Hematopoietic multipotent progenitor cell treated with erythropoietin and hydrocortisone succinate and interleukin-3 and kit ligand, for 15 days (in vitro differentiated cells): ENCODE data around the gene GMEB2.
"Not testable (repeated sequence)": the region's sequence is repeated elsewhere in the genome, so short reads cannot be mapped to it uniquely, and the experiment has no call there.

Experiments used
- DNase-seq: peaks from one replicate; pipeline ENCODE4 v3.0.0-alpha.2; 2015; ENCODE audit warnings: low spot score

GMEB2 gene

DNA sequence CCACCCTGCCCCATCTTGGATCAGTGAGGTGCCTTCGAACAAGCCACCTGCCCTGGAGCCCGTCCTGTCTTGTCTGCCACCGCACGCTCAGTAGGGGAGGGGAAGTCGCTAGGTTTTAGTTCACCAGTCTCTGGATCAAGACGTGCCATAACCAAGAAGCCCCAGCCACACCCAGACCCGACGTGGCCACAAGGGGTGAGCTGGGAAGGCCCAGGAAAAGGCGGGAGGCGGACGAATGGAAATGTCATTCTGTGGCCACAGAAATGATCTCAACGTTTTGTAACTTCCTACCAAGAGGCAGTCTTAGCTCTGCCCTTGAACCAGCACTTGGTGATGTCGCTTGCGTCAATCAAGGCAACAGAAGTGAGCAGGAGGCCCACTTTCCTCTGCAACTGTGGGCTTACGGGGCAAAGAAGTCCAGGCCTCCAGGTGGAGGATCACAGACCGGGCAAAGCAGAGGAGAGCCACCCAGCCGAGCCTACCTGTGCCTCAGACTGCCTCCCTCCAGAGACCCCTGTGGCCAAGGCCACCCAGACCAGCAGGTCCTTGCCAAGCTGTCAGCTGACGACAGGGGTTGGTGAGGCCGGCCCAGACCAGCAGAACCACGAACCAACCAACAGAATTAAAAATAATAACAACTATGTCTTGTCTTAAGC lies 14.5 kb downstream of the GMEB2 start:
- no peak for DNase-seq

DNA sequence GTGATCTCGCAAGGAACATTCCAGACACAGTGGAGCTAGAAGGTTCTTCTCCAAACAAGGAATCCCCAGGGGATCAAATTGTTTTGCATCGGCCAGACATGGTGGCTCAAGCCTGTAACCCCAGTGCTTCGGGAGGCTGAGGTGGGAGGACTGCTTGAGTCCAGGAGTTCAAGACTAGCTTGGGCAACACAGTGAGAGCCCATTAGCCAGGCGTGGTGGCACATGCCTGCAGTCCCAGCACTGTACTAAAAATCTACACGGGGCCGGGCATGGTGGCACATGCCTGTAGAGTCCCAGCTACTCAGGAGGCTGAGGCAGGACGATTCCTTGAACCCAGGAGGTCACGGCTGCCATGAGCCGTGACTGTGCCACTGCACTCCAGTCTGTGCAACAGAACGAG lies 15.3 kb downstream of the GMEB2 start:
- DNase-seq, result no peak

DNA sequence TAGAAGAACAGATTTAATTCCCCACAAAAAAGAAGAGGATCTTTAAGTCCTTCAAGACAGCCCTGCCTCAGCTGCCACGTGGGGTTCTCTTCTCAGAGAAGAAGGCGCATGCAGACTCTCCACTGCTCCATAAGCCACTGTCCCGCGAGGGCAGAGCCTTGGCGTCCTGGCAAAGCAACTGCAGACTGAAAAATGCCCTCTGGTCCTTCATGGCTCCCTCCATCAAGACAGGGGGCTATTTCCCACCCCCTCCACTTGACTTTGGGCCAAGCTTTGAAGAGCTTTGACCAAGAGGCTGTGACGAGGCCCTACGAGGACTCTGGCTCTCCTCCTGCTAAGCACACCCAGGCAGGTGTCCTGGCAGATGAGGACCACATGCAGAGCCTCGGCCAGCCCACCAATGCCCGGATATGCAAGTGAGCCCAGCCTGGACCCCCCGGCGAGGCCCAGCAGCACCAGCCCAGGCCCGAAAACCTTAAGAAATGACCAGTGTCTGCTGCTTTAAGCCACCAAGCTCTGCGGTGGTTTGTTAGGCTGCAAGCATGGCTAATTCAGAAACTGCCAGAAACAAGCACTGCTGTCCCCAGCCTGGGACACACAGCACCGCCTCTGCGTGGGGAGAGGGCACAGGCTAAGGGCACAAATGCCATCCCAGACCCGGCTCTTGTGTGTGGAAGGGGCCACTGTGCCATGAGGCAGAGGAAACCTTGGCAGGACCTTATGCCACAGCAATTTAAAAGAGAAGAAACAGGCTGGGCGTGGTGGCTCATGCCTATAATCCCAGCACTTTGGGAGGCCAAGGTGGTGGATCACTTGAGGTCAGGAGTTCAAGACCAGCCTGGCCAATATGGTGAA lies 16.1 kb downstream of the GMEB2 start:
- no peak for DNase-seq

DNA sequence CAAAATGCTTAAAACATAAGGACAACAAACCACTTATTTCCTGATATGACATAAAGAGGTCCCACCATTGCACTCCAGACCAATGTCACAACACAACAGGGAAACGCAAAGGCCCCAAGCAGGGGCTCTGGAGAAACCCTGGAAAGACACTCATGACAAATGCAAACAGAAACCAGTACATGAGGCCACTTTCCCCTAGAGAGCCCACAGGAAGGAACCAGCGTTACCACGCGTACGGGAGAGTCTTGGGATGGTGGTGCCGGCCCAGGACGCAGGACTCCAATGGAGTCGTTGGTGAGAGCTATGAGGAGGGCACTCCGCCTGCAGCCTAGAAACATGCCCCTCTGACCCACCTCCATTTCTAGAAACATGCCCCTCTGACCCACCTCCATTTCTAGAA lies 20.2 kb downstream of the GMEB2 start:
- DNase-seq, result no peak

DNA sequence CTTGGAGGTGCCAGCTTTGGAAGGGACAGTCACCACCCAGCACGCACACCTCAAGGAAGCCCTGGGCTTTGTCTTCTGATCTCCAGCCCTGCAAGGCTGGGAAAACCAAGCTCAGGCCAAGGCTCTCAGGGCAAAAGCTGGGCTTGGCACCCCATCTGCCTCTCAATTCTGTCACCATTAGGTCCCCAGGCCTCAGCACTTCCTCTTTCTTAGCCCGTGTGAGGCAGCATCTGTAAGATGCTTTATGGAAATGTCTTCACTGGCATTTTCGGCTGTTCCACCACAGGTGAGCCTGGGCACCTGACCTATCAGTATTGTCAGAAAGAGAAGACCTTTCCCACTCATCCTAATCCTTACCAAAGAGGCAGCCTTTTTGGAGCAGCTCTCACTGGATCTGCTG lies 24.6 kb downstream of the GMEB2 start:
- DNase-seq, result no peak

DNA sequence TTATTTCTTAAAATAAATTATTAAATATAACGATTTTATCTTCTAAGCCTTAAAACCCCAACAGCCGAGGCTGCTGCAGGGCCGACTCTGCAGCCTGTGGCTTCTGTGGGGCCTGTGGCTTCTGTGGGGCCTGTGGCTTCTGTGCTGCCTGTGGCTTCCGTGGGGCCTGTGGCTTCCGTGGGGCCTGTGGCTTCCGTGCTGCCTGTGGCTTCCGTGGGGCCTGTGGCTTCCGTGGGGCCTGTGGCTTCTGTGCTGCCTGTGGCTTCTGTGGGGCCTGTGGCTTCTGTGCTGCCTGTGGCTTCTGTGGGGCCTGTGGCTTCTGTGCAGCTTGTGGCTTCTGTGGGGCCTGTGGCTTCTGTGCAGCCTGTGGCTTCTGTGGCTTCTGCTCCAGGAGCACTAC lies 25.2 kb downstream of the GMEB2 start:
- DNase-seq, result not testable (repeated sequence)

DNA sequence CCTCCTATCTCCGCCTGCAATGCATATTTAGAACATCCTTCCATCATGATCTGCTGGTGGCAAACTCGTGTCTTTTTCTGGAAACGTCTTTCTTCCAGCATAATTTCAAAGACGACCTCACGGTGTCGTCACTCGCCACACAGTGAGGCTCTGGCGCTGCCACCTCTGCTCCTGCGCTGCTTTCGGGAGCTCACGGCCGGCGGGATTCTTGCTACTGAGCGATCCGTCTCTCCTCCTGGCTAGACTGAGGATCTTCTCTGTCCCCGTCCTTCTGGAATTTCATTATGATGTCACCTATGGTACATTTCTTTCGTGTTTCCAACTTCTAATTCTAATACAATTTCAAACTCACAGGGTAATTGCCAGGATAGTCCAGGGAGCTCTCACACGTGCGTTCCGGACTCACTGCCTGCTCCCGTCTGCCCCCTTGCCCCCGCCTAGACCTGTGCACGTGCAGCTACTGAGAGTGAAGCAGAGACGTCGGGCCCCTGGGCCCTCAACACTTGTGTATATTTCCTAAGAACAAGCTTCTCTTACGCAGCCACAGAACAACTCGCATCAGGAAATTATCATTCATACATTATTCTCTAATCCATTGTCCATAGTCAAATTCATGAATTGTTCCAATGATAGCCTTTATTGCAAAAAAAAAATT lies 27.4 kb downstream of the GMEB2 start:
- DNase-seq, result no peak

DNA sequence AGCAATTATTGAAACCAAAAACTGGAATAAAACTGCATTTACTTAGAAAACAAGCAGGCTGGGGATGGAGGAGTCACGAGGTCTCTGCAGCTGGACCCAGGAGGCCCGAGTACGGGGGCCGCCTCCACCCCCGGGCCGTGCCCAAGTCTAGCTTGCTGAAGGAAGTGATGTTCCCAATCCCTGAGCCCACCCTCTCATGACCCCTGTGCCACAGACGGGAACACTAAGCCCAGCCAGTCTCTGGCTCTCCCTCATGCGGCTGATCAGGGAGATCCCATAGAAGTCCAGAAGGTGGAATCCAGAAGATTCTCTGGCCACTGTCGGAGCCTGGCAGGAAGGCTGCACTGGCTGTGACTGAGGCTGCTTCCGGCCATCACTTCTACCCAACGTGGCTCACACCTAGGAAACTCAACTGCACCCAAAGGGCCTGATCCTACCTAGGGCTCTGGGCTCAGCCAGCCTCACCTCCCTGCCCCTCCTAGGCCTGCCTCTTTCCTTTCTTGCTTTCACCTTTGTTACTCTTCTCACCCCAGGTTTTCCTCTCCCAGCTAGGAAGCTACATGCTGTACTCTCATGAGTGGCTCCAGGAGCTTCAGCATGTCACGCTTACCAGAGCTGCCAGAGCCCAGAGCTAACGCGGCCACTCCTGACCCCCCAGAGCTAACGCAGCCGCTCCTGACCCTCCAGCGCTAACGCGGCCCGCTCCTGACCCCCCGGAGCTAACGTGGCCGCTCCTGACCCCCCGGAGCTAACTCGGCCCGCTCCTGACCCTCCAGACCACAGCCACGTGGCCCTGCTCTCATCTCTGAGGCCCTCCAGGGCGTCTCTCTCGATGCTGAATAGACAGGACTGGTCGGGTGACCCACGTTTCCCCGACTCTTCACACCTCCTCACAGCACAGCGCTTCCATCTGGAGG lies 28.2 kb downstream of the GMEB2 start:
- no peak for DNase-seq

DNA sequence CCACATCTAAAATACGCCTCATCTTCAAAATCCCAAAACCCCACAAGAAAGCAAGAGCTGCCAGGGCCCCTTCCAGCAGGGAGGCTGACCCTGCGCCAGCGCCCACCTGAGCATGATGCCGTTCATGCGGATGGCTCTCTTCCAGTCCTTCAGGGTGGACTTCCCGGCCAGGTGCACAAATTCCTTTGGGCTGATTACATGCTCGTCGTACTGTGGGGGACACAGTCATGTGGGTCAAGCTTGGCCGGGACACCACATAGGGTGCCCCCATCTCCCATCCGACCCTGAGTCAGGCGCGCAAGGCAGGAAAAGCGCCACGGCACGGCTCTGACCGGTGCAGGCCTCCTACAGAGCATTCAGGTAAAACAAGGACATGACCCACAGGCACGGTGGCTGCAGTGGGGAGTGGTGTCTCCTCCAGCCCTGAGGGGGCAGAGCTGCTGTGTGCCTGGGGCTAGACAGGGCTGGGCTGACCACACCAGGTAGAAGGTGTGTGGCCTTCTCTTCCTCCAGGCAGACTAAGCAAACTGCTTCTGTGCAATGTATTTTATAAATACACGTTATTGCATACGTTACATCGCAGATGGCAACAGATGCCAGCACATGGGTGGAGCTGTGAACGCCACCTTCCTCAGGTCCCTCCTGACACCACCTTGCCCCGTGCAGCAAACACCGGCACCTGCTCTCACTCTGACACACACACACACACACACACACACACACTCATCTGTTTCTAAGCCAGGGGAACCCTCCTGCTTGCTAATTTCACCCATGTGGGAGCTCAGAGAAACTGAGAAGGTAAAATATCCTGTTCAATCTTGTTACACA lies 29.0 kb downstream of the GMEB2 start:
- no peak for DNase-seq

DNA sequence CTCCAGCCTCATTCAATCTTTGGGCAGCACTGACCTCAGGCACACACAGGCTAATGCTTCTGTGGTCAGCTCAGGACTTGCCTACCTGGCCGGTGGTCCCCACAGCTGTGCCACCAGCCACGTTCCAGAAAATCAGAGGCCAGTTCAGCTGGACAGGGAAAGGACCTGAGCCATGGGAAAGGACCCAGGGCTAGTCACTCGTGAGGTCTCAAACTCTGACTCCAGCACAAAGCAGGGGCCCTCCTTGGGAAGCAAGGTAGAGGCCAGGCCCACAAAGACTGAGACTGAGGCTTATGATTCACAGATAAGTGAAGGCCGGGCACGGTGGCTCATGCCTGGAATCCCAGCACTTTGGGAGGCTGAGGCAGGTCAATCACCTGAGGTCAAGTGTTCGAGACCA lies 30.5 kb downstream of the GMEB2 start:
- DNase-seq, result no peak

DNA sequence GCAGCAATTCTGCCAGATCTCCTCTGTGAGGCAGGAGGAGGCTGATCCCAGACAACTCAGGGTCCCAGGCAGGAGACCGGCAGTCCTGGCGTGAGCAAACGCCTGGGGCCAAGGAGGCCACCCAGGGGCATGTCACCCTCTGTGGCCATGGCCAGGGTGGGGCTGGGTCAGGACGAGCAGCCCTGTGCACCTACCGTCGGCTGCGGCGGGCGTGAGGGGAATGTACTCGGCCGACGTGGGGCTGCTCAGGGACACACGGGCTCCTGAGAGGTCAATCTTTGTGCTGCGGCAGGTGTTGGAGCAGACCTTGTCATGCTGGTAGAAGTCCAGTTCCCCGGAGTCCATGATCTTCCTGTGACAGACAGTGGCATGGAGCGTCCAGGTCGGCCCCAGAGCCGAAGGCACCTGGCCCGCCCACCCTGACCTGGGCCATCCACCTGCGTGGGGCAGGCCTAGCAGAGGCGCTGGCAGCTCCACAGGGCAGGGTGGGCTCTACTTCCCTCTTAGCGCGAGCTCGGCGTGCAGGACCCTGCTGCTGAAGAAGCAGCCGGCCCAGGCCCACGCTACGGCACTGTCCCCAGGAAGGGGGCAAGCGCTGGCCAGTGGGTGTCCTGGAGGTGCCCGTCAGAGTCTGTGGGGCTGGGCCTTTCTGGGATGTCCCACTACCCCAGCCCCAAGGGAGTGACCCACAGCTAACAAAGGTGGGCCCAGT lies 31.3 kb downstream of the GMEB2 start:
- DNase-seq, result no peak

DNA sequence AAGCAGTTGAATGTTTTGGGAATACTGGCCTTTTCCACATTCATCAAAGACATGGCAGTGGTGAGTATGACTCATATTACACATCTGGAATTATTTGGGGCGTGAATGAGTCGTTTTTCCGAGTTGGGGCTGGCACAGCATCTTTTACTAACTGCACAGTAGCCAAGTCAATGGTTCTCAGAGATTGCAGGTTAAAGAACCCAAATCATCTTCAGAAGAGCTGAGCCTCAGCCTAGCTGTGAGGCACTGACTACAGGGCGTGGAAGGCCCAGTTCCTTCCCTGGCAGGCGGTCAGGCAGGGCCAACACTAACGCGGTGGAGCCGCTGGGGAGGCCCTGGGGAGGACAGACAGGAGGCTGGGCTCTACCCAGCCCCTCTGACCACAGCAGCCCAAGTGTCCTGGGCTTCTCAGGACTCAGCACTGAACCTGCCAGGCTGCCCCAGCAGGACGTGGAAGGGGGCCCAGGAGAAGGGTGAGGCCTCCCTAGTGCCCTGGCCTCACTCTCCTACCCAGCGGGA lies 32.8 kb downstream of the GMEB2 start:
- DNase-seq, result no peak

DNA sequence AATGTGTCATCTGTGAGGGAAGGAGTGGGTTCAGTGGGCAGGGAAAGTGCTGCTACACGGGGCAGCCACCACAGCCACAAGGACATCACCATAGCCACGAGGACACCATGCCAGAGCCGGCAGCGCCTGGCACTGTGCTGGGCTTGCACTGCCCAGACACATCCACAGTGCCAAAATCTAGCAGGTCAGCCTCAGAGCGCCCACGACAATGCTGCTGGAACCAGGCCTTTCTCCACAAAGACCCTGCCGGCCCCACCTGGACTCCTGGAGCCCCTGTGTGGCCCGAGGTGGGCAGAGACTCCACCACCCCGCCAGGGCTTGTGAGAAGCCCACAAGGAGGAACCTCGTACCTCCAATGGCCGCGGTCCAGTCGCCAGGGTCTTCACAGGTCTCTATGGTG lies 34.2 kb downstream of the GMEB2 start:
- DNase-seq, result no peak

DNA sequence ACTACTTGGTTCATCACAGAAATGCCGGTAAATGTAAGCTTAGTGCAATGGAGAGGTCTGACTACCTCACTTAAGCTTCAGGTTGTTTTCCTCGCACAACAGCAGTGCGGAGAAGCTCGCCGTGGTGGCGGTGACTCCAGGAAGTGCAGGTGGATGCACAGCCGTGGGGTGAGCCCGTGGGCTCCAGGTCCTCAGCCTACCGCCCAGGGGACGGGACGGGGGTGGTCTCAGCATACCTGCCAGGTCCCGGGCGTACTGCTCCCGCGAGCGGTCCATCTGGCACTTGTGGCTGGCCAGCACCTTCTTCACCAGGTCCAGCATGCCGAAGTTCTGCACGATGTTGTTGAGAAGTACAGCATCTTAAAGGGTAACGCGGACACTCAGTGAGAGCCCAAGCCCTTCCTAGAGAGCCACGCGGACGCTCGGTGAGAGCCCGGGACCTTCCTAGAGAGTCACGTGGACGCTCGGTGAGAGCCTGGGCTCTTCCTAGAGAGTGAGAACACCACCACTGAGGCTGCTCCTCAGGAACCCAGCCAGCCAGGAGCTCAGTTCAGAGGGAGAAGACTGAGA lies 35.0 kb downstream of the GMEB2 start:
- DNase-seq, result no peak

DNA sequence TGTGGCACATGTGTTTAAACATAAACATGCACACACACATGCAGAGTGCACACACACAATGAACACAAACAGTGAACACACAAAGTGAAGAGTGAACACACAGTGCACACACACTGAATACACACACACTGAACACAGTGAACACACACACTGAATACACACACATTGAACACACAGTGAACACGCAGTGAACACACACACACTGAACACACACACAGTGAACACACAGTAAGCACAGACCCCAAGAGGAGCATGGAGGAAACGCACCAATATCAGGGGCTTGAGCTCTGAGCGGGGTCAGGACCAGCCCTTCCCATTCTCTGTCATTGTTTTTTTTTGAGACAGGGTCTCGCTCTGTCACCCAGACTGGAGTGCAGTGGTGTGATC lies 35.8 kb downstream of the GMEB2 start:
- DNase-seq, result no peak

DNA sequence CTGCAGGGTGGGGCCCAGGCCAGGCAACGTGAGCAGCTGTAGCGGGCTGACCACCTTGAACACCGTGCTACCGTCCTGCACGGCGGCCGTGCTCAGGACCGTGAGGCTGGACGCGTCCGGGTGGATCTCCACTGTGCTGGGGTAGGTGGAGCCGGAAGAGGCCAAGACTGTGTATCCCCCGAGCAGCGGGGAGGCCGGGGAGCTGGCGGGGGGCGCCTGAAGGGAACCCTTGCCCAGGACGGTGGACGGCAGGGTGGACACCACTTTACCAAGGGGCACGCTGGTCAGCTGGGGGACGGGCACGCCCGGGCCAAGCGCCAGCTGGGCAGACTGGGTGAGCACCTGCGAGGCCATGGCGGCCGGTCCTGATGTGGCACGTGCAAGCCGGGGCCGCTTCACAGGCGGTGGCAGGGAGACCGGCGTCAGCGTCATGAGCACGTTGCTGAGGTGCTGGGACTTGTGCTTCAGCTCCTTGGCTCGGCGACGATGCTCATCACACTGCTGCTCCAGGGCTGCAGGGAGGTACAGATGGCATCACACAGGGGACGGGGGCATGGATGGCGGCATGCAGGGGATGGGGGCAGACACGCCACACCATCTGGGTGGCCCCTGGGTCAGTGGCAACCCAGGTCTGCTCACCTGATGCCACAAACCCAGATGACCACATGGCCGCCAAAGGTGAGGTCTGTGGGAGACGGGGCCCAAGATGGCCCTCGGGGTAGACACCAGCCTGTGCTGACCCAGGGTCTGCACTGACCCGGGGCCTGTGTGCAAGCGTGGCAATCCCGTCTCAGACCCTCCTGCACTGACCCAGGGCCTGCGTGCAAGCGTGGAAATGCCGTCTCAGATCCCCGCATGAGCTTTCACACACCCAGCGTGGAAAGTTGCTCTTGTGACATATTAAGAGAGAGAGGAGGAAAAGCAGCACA lies 36.4 kb downstream of the GMEB2 start:
- DNase-seq, result no peak

DNA sequence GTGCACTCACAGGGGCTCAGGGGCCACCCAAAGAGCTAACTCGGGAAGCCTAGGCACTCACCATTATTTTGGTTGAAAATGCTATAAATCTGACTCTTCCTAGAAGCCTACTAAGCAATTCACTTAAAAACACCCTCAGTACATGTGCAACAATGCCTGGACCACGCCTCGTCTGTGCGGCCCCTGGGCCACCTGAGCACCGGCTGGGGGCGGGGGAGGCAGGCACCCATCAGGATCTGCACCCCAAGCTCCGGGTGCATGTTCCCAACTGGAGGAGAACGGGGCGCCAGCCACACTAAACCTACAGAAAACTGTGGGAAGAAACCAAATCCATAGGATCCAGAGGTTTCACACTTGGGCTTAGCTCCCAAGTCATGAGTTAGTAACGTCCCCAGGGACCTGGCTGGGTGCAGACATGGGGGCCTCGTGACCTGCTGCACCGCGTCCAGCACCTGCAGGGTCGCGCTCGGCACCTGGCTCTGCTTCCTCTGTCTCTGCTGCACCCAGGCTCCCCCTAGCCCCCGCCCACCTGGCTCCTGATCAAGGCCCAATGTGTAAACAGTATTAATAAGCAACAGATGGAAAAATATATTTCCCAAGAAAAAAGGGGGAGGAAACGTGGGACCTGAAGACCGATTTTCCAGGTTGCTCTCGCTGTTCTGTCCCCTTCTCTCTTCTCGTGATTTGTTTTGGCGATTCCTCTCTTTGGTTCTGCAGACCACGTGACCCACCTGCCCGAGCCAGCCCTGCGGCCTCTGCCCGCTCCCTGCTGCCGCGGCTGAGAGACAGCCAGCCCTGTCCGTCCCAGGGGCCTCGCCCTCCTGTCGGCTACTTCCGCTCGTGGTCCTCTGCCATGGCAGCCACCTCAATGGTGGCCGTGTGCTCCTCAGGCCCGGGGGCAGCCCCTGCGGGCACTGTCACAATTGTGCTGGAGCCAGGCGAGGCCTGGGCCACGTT lies 37.4 kb downstream of the GMEB2 start:
- no peak for DNase-seq

DNA sequence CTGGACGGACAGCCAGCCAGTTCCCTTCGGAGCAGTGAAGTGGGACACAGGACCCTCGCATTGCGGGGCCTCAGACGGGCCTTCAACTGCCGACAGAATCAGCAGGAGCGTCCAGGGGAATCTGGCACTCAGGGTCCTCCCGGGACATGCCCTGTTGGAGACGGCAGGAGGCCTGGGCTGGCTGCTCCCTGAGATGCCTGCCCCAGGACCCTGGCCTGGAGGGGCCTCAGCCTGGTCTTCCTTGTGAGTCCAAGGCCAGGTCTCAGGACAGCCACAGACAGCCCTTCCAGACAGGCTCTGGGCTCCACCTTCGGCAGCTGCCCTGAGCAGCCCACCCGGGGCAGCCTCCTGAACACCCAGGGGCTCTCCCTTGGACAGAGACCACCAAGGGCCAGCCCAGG lies 38.3 kb downstream of the GMEB2 start:
- DNase-seq, result no peak
